Measurements from ENCODE around the gene FSCN2. TPM values are rescaled to one million over a fixed set of nuclear protein-coding genes. Genes with fewer than 3 reads are reported as not detected.

The FSCN2 gene
- total RNA-seq, 2 donors from 2014 or later, result 1.0 to 1.8 TPM

DNA sequence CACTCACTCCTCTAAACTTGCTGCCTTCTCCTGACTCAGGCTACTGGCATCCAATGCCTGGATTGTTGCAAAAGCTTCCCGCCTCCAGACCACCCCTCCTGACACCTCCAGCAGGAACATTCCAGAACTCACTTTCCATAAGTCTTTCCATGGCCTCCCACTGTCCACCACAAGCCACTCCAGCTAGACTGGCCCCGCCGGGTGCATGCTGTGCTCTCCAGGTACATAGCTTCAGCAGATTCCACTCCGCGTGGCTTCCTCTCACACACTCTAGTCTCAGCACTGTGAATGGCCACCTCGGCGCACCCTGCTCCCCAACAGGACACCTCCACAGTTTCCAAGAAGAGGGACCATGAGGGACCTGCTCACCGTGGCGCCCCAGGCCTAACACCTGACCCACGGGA lies 49.9 kb downstream of the FSCN2 start:
- H3K4me1 Mint-ChIP-seq, result peaks cover 14% of the 10 kb centered on the region
- no peak overlapping the region for H3K4me3 Mint-ChIP-seq
- Histone ChIP-seq H3K9me3 (ENCODE audit: control insufficient read depth, low read length) (no peaks in the 10 kb centered on the region), H3K4me1 (ENCODE audit: control insufficient read depth, insufficient read depth, low read length) (no peaks in the 10 kb centered on the region), H3K4me3 (ENCODE audit: low read length) (no peak overlapping the region), H3K36me3 (ENCODE audit: control insufficient read depth, insufficient read depth, low read length) (peaks cover 73% of the 10 kb centered on the region), H3K9ac (ENCODE audit: extremely low read depth, low read length, poor library complexity, severe bottlenecking) (no peak overlapping the region), H3K27me3 (ENCODE audit: control insufficient read depth, insufficient read depth, low read length, poor library complexity, severe bottlenecking) (no peaks in the 10 kb centered on the region), H3K27ac (ENCODE audit: low read depth, low read length) (no peak overlapping the region)
- H3K27me3 Mint-ChIP-seq (ENCODE audit: insufficient read depth), result no peaks in the 10 kb centered on the region
- no peaks in the 10 kb centered on the region for H3K9me3 Mint-ChIP-seq
- peaks cover 76% of the 10 kb centered on the region for H3K36me3 Mint-ChIP-seq (ENCODE audit: low read depth)
- DNase-seq, result no peak
- H3K27ac Mint-ChIP-seq, result peak overlapping the region; percentile 82
- TF ChIP-seq, protein P1, sequence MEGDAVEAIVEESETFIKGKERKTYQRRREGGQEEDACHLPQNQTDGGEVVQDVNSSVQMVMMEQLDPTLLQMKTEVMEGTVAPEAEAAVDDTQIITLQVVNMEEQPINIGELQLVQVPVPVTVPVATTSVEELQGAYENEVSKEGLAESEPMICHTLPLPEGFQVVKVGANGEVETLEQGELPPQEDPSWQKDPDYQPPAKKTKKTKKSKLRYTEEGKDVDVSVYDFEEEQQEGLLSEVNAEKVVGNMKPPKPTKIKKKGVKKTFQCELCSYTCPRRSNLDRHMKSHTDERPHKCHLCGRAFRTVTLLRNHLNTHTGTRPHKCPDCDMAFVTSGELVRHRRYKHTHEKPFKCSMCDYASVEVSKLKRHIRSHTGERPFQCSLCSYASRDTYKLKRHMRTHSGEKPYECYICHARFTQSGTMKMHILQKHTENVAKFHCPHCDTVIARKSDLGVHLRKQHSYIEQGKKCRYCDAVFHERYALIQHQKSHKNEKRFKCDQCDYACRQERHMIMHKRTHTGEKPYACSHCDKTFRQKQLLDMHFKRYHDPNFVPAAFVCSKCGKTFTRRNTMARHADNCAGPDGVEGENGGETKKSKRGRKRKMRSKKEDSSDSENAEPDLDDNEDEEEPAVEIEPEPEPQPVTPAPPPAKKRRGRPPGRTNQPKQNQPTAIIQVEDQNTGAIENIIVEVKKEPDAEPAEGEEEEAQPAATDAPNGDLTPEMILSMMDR (conservative IDR thresholded peaks at IDR 0.05), result no peak
- 95 to 96% methylated on average over 5 to 10 of the region's 10 CpGs for WGBS, 2 experiments (ENCODE audit: insufficient coverage in 1 of 2, insufficient read length in 1 of 2)

DNA sequence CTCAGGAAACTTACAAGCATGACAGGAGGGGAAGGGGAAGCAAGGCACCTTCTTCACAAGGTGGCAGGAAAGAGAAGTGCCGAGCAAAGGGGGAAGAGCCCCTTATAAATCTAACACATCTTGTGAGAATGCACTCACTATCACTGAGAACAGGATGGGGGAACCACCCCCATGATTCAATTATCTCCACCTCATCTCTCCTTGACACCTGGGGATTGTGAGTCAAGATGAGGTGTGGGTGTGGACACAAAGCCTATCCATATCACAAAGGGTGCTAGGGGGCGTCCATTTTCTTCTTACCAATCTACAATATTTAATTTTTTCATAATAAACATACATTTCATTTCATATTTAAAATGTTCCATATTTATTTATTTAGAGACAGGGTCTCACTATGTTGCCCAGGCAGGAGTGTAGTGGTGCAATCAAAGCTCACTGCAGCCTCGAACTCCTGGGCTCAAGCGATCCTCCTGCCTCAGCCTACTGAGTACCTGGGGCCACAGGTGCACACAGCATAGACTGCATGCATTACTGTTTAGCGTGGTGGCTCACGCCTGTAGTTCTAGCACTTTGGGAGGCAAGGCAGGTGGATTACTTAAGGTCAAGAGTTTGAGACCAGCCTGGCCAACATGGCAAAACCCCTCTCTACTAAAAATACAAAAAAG lies 50.5 kb downstream of the FSCN2 start:
- H3K9me3 Mint-ChIP-seq, result no peaks in the 10 kb centered on the region
- H3K4me3 ChIP-seq (ENCODE audit: low read length), result no peak overlapping the region
- no peak overlapping the region for H3K27ac ChIP-seq (ENCODE audit: low read depth, low read length)
- no peak for DNase-seq
- peaks cover 14% of the 10 kb centered on the region for H3K4me1 Mint-ChIP-seq
- no peak overlapping the region for H3K4me3 Mint-ChIP-seq
- H3K27me3 Mint-ChIP-seq (ENCODE audit: insufficient read depth), result no peaks in the 10 kb centered on the region
- no peaks in the 10 kb centered on the region for H3K4me1 ChIP-seq (ENCODE audit: control insufficient read depth, insufficient read depth, low read length)
- H3K36me3 Mint-ChIP-seq (ENCODE audit: low read depth), result peaks cover 77% of the 10 kb centered on the region
- H3K27ac Mint-ChIP-seq, result peak overlapping the region; percentile 82
- peaks cover 74% of the 10 kb centered on the region for H3K36me3 ChIP-seq (ENCODE audit: control insufficient read depth, insufficient read depth, low read length)
- no peaks in the 10 kb centered on the region for H3K9me3 ChIP-seq (ENCODE audit: control insufficient read depth, low read length)
- TF ChIP-seq, protein P1 (conservative IDR thresholded peaks at IDR 0.05), result no peak
- 96 to 100% methylated on average over 4 to 5 of the region's 6 CpGs for WGBS, 2 experiments (ENCODE audit: insufficient coverage in 1 of 2, insufficient read length in 1 of 2)
- no peak overlapping the region for H3K9ac ChIP-seq (ENCODE audit: extremely low read depth, low read length, poor library complexity, severe bottlenecking)
- H3K27me3 ChIP-seq (ENCODE audit: control insufficient read depth, insufficient read depth, low read length, poor library complexity, severe bottlenecking), result no peaks in the 10 kb centered on the region

DNA sequence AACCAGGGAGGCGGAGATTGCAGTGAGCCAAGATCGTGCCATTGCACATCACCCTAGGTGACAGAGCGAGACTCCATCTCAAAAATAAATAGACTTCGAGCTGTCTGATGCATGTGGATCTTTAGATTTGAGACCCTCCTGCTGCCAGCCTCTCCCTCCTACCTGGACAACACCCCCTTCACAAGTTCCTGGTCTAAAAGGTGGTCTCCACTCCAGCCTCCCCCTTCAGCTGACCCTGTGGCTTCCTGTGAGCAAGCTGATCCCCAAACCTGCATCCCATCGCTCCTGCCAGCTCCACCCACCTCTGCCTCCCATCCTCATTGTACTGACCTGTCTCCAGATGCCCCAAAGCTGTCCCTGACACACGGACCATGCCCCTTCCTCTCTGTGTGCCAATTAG lies 51.1 kb downstream of the FSCN2 start:
- H3K4me1 ChIP-seq (ENCODE audit: control insufficient read depth, insufficient read depth, low read length), result no peaks in the 10 kb centered on the region
- H3K27me3 Mint-ChIP-seq (ENCODE audit: insufficient read depth), result no peaks in the 10 kb centered on the region
- no peak overlapping the region for H3K9ac ChIP-seq (ENCODE audit: extremely low read depth, low read length, poor library complexity, severe bottlenecking)
- H3K27me3 ChIP-seq (ENCODE audit: control insufficient read depth, insufficient read depth, low read length, poor library complexity, severe bottlenecking), result no peaks in the 10 kb centered on the region
- no peaks in the 10 kb centered on the region for H3K9me3 ChIP-seq (ENCODE audit: control insufficient read depth, low read length)
- H3K27ac Mint-ChIP-seq, result peak overlapping the region; percentile 84
- no peak overlapping the region for H3K4me3 Mint-ChIP-seq
- H3K9me3 Mint-ChIP-seq, result no peaks in the 10 kb centered on the region
- no peak overlapping the region for H3K4me3 ChIP-seq (ENCODE audit: low read length)
- peaks cover 77% of the 10 kb centered on the region for H3K36me3 Mint-ChIP-seq (ENCODE audit: low read depth)
- DNase-seq, result no peak
- H3K36me3 ChIP-seq (ENCODE audit: control insufficient read depth, insufficient read depth, low read length), result peaks cover 74% of the 10 kb centered on the region
- TF ChIP-seq, protein P1 (conservative IDR thresholded peaks at IDR 0.05), result no peak
- H3K4me1 Mint-ChIP-seq, result peaks cover 14% of the 10 kb centered on the region
- WGBS, 2 experiments (ENCODE audit: insufficient coverage in 1 of 2, insufficient read length in 1 of 2), result 95 to 98% methylated on average over 6 of the region's 6 CpGs
- H3K27ac ChIP-seq (ENCODE audit: low read depth, low read length), result no peak overlapping the region

Data from endodermal cell (in vitro differentiated cells).